CD4-positive, alpha-beta T cell treated with Interleukin-15 for 4 hours (primary cell): ENCODE measurements around the gene IQCK.
"Not testable (repeated sequence)": the region's sequence is repeated elsewhere in the genome, so short reads cannot be mapped to it uniquely, and the experiment has no call there.

Source experiments
- DNase-seq: peaks from one replicate; pipeline ENCODE4 v3.0.0-alpha.2; 2020; ENCODE audit warnings: low spot score

Gene IQCK

GRCh38 chr16:19717741-19718623 lies at the start of gene IQCK, which contains the start of gene KNOP1:
IQCK (plus strand) TSS chr16:19718271; CDS start chr16:19718307, 36 bp downstream.
KNOP1 (minus strand) TSS chr16:19718227; CDS start chr16:19715035, 3,192 bp downstream.
- peak; percentile 89 for DNase-seq

- DNase-seq: no peak
These were observed 45.7 kb upstream of the IQCK start for GRCh38 chr16:19672378-19672777.

- no peak for DNase-seq
These were observed 43.6 kb upstream of the IQCK start for GRCh38 chr16:19674485-19674884.

- DNase-seq: no peak
These were observed 40.7 kb upstream of the IQCK start for GRCh38 chr16:19677402-19677801.

GRCh38 chr16:19678804-19679203 lies 39.3 kb upstream of the IQCK start:
- DNase-seq: no peak

GRCh38 chr16:19679281-19679680 lies 38.8 kb upstream of the IQCK start:
- DNase-seq: not testable (repeated sequence)

- no peak for DNase-seq
These were observed 37.2 kb upstream of the IQCK start for GRCh38 chr16:19680881-19681340.

GRCh38 chr16:19681637-19682036 lies 36.4 kb upstream of the IQCK start:
- DNase-seq: no peak

- DNase-seq: no peak
These were observed 34.4 kb upstream of the IQCK start for GRCh38 chr16:19683453-19684236.

GRCh38 chr16:19685176-19685575 lies 32.9 kb upstream of the IQCK start:
- DNase-seq: no peak

- DNase-seq: no peak
These were observed 30.8 kb upstream of the IQCK start for GRCh38 chr16:19687279-19687678.

GRCh38 chr16:19688396-19689024 lies 29.6 kb upstream of the IQCK start:
- DNase-seq: no peak

GRCh38 chr16:19689342-19689741 lies 28.7 kb upstream of the IQCK start:
- no peak for DNase-seq

GRCh38 chr16:19690196-19690595 lies 27.9 kb upstream of the IQCK start:
- DNase-seq: no peak

- no peak for DNase-seq
These were observed 26.8 kb upstream of the IQCK start for GRCh38 chr16:19691161-19691711.

GRCh38 chr16:19694989-19695388 lies 23.1 kb upstream of the IQCK start:
- peak; percentile 6 for DNase-seq

GRCh38 chr16:19696328-19696727 lies 21.7 kb upstream of the IQCK start:
- DNase-seq: peak; percentile 89

- DNase-seq: no peak
These were observed 21.1 kb upstream of the IQCK start for GRCh38 chr16:19696961-19697360.

GRCh38 chr16:19697756-19698318 lies 20.2 kb upstream of the IQCK start:
- DNase-seq: no peak

GRCh38 chr16:19698480-19699465 lies 19.3 kb upstream of the IQCK start:
- DNase-seq: no peak
